ENCODE measurements around the gene NLN. TPM values are rescaled to one million over a fixed set of nuclear protein-coding genes. Genes with fewer than 3 reads are reported as not detected.
"Not testable (repeated sequence)": the region's sequence is repeated elsewhere in the genome, so short reads cannot be mapped to it uniquely, and the experiment has no call there.

Gene NLN
- total and polyA plus RNA-seq, 7 experiments from 2014 or later, result 2.5 to 11.9 (median 3.6) TPM

DNA sequence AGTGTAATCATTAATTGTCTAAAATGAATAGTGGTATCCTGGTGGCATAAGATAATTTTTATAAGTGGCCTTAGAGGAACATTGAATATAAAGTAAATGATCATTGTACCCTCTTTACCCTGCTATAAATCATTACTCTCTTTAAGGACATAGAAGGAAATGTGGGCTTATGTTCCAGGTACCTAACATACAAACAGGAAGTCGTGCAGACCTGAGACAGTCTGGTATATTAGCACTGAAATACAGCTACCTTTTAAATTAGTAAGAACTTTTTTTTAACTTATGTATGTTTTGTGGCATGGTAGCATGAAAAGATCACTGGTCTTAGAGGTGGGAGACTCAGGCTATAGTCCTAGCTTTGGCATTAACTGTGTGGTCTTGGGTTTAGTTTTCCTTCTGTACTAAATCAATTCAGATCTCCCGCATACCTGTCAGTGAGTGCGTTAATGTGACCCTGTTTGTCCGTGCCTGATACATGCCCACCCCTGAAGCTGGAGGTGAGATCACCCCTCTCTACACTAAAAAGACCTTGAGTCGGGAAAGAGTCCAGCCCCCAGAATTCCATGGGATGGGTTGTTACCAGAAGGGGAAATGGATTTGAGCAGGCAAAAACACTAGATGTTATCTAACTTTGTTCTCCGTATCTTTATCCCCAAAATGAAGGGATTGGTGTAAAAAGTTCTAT lies 145.0 kb downstream of the NLN start:
- H3K4me3 Mint-ChIP-seq, result peak overlapping the region; percentile 61 to 84 (median 78)
- no peaks in the 10 kb centered on the region for H3K27me3 ChIP-seq (ENCODE audit: control insufficient read depth in 2 of 2, insufficient read depth in 2 of 2, low read length in 2 of 2)
- H3K4me3 ChIP-seq (ENCODE audit: low read length), result peak overlapping the region; percentile 27
- ChIA-PET POLR2A (interaction anchor here (0.8 to 4.2 kb wide), 7 partner anchors 30 to 146 kb away, joined by 3 to 40 read pairs (median 3); partner anchors contain the start of gene ERBIN), CTCF (no interaction called here)
- H3K9me3 Mint-ChIP-seq, result peaks cover 0 to 7% (median 3%) of the 10 kb centered on the region in 11 donors
- H3K36me3 ChIP-seq (ENCODE audit: control insufficient read depth in 2 of 3, insufficient read depth in 3 of 3, low read length in 3 of 3), result no peaks in the 10 kb centered on the region
- peak overlapping the region; percentile 69 for H3K27ac ChIP-seq (ENCODE audit: low read depth, low read length)
- ATAC-seq, result peak; percentile 71
- peaks cover 0 to 3% (median 0%) of the 10 kb centered on the region in 5 donors for H3K36me3 Mint-ChIP-seq
- peak in 7 of 9 donors; percentile 18 to 52 (median 39) for DNase-seq
- H3K4me1 ChIP-seq (ENCODE audit: control insufficient read depth in 2 of 2, insufficient read depth in 2 of 2, low read length in 2 of 2), result peaks cover 0 to 16% of the 10 kb centered on the region in 2 donors
- no peaks in the 10 kb centered on the region for H3K27me3 Mint-ChIP-seq
- H3K9me3 ChIP-seq (ENCODE audit: control insufficient read depth in 2 of 3, low read length in 3 of 3), result no peaks in the 10 kb centered on the region
- H3K4me1 Mint-ChIP-seq, result peaks cover 19 to 56% (median 35%) of the 10 kb centered on the region in 7 donors
- intact Hi-C loops (cut with micrococcal nuclease), result loop anchor here in 1 of 2 donors (1.0 to 5.0 kb wide), 5 partner anchors 35 to 278 kb away; partner anchors contain the start of gene SREK1
- H3K27ac Mint-ChIP-seq, result peak overlapping the region; percentile 19 to 99 (median 92)

DNA sequence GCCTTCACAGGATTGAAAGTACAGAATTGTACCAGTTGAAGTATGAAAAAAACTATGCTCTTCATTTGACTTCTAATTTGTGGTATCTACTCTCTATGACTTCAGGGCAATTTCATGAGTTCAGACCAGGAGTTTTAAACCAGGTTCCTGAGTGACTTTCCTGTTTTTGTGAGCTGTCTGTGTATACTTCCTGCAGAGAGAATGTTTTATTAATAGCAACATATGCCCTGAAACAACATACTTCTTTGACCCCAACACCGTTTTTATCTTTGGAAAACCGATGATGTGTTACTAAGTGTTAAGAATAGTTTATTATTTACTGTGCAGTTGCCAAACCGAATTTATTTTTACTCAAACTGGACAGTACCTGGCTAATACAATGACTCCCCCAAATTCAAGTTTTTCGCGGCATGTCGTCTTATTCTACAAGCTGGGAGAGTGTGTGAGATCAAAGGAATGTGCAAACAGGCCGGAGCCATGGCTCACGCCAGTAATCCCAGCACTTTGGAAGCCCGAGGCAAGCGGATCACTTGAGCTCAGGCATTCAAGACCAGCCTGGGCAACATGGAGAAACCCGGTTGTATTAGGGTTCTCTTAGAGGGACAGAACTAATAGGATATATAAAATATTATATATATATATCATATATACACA lies 145.7 kb downstream of the NLN start:
- H3K36me3 Mint-ChIP-seq, result peaks cover 0 to 3% (median 0%) of the 10 kb centered on the region in 5 donors
- Histone ChIP-seq H3K36me3 (ENCODE audit: control insufficient read depth in 2 of 3, insufficient read depth in 3 of 3, low read length in 3 of 3) (no peaks in the 10 kb centered on the region), H3K4me1 (ENCODE audit: control insufficient read depth in 2 of 2, insufficient read depth in 2 of 2, low read length in 2 of 2) (peaks cover 0 to 16% of the 10 kb centered on the region in 2 donors), H3K4me3 (ENCODE audit: low read length) (peak overlapping the region; percentile 27), H3K27ac (ENCODE audit: low read depth, low read length) (peak overlapping the region; percentile 69), H3K27me3 (ENCODE audit: control insufficient read depth in 2 of 2, insufficient read depth in 2 of 2, low read length in 2 of 2) (no peaks in the 10 kb centered on the region), H3K9me3 (ENCODE audit: control insufficient read depth in 2 of 3, low read length in 3 of 3) (no peaks in the 10 kb centered on the region)
- POLR2A ChIA-PET, result interaction anchor here (0.8 to 4.2 kb wide), 5 partner anchors 30 to 147 kb away, joined by 3 to 40 read pairs (median 3); partner anchors contain the start of gene ERBIN
- CTCF ChIA-PET, result no interaction called here
- DNase-seq, result peak in 6 of 9 donors; percentile 5 to 27 (median 12)
- intact Hi-C loops (cut with micrococcal nuclease), result loop anchor here in 1 of 2 donors (1.0 to 5.0 kb wide), 5 partner anchors 35 to 277 kb away; partner anchors contain the start of gene SREK1
- H3K9me3 Mint-ChIP-seq, result peaks cover 0 to 7% (median 3%) of the 10 kb centered on the region in 11 donors
- peak overlapping the region in 8 of 9 donors; percentile 82 to 99 (median 93) for H3K27ac Mint-ChIP-seq
- peak overlapping the region; percentile 61 to 84 (median 78) for H3K4me3 Mint-ChIP-seq
- no peaks in the 10 kb centered on the region for H3K27me3 Mint-ChIP-seq
- no peak for ATAC-seq
- peaks cover 16 to 49% (median 30%) of the 10 kb centered on the region in 7 donors for H3K4me1 Mint-ChIP-seq

DNA sequence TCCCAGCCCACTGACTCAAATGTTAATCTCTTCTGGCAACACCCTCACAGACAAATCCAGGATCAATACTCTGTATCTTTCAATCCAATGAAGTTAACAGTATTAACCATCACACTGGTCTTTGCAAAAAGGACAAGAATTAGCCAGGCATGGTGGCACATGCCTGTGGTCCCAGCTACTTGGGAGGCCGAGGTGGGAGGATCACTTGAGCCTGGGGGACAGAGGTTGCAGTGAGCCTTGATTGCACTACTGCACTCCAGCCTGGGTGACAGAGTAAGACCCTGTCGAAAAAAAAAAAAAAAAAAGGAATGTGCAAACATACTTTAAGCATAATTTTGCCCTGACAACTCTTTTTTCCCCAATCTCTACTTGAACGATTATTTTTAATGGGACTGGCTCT lies 146.5 kb downstream of the NLN start:
- no peak for DNase-seq
- peaks cover 0 to 16% of the 10 kb centered on the region in 2 donors for H3K4me1 ChIP-seq (ENCODE audit: control insufficient read depth in 2 of 2, insufficient read depth in 2 of 2, low read length in 2 of 2)
- Mint-ChIP-seq H3K36me3 (peaks cover 0 to 3% (median 0%) of the 10 kb centered on the region in 5 donors), H3K27me3 (no peaks in the 10 kb centered on the region), H3K4me1 (peaks cover 16 to 45% (median 28%) of the 10 kb centered on the region in 7 donors), H3K27ac (peak overlapping the region in 7 of 9 donors; percentile 32 to 99 (median 81)), H3K4me3 (no peak overlapping the region), H3K9me3 (peaks cover 0 to 7% (median 3%) of the 10 kb centered on the region in 11 donors)
- H3K4me3 ChIP-seq (ENCODE audit: low read length), result no peak overlapping the region
- H3K27ac ChIP-seq (ENCODE audit: low read depth, low read length), result no peak overlapping the region
- CTCF ChIA-PET, result no interaction called here
- intact Hi-C loops (cut with micrococcal nuclease), result loop anchor here in 1 of 2 donors (5.0 kb wide), 2 partner anchors 34 to 36 kb away; no protein-coding TSS in a partner anchor
- POLR2A ChIA-PET, result interaction anchor here (4.2 kb wide), 1 partner anchor 57 kb away, joined by 40 read pairs; the partner anchor contains the start of gene ERBIN
- H3K9me3 ChIP-seq (ENCODE audit: control insufficient read depth in 2 of 3, low read length in 3 of 3), result no peaks in the 10 kb centered on the region
- H3K36me3 ChIP-seq (ENCODE audit: control insufficient read depth in 2 of 3, insufficient read depth in 3 of 3, low read length in 3 of 3), result no peaks in the 10 kb centered on the region
- ATAC-seq, result no peak
- no peaks in the 10 kb centered on the region for H3K27me3 ChIP-seq (ENCODE audit: control insufficient read depth in 2 of 2, insufficient read depth in 2 of 2, low read length in 2 of 2)

DNA sequence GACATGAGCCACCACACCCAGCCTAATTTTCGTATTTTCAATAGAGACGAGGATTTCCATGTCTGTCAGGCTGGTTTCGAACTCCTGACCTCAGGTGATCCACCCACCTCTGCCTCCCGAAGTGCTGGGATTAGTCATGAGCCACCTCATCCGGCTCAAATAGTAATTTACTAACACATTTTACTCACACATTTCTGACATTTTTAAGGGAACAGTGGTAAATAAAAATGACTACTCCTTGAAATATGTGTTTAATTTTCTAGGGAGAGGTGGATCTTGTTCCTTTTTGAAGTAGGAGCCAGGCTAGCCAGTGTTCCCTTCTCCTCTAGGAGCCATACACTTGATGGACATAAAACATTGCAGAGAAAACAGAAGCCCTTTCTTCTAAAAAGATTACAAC lies 149.2 kb downstream of the NLN start:
- no peaks in the 10 kb centered on the region for H3K36me3 Mint-ChIP-seq
- peaks cover 0 to 7% (median 3%) of the 10 kb centered on the region in 11 donors for H3K9me3 Mint-ChIP-seq
- H3K4me3 ChIP-seq (ENCODE audit: low read length), result no peak overlapping the region
- H3K4me1 Mint-ChIP-seq, result peaks cover 11 to 28% (median 18%) of the 10 kb centered on the region in 7 donors
- ChIA-PET POLR2A (interaction anchor here (1.6 kb wide), 1 partner anchor 54 kb away, joined by 9 read pairs; no protein-coding TSS in a partner anchor), CTCF (no interaction called here)
- no peak for ATAC-seq
- DNase-seq, result no peak
- H3K27ac Mint-ChIP-seq, result peak overlapping the region in 1 of 9 donors; percentile 1
- no peaks in the 10 kb centered on the region for H3K27me3 Mint-ChIP-seq
- no peaks in the 10 kb centered on the region for H3K9me3 ChIP-seq (ENCODE audit: control insufficient read depth in 2 of 3, low read length in 3 of 3)
- intact Hi-C loops (cut with micrococcal nuclease), result no loop called here
- H3K4me1 ChIP-seq (ENCODE audit: control insufficient read depth in 2 of 2, insufficient read depth in 2 of 2, low read length in 2 of 2), result peaks cover 0 to 8% of the 10 kb centered on the region in 2 donors
- H3K27me3 ChIP-seq (ENCODE audit: control insufficient read depth in 2 of 2, insufficient read depth in 2 of 2, low read length in 2 of 2), result no peaks in the 10 kb centered on the region
- H3K4me3 Mint-ChIP-seq, result no peak overlapping the region
- H3K36me3 ChIP-seq (ENCODE audit: control insufficient read depth in 2 of 3, insufficient read depth in 3 of 3, low read length in 3 of 3), result no peaks in the 10 kb centered on the region
- H3K27ac ChIP-seq (ENCODE audit: low read depth, low read length), result no peak overlapping the region

DNA sequence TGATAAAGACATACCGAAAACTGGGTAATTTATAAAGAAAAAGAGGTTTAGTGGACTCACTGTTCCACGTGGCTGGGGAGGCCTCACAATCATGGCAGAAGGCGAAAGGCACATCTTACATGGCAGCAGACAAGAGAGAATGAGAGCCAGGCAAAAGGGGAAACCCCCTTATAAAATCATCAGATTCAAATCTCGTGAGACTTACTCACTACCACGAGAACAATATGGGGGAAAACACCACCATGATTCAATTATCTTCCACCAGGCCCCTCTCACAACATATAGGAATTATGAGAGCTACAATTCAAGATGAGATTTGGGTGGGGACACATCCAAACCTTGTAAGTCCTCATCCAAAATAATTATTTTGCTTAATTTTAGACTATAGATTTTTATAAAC lies 149.8 kb downstream of the NLN start:
- H3K27ac ChIP-seq (ENCODE audit: low read depth, low read length); ATAC-seq; H3K9me3 ChIP-seq (ENCODE audit: control insufficient read depth in 2 of 3, low read length in 3 of 3); H3K36me3 Mint-ChIP-seq; H3K4me1 ChIP-seq (ENCODE audit: control insufficient read depth in 2 of 2, insufficient read depth in 2 of 2, low read length in 2 of 2); H3K27me3 ChIP-seq (ENCODE audit: control insufficient read depth in 2 of 2, insufficient read depth in 2 of 2, low read length in 2 of 2); H3K9me3 Mint-ChIP-seq; H3K36me3 ChIP-seq (ENCODE audit: control insufficient read depth in 2 of 3, insufficient read depth in 3 of 3, low read length in 3 of 3); DNase-seq; intact Hi-C loops (cut with micrococcal nuclease); H3K4me3 Mint-ChIP-seq; CTCF ChIA-PET; H3K27me3 Mint-ChIP-seq; H3K4me3 ChIP-seq (ENCODE audit: low read length): not testable (repeated sequence)
- POLR2A ChIA-PET, result interaction anchor here (1.6 kb wide), 1 partner anchor 53 kb away, joined by 9 read pairs; no protein-coding TSS in a partner anchor
- peak overlapping the region in 2 of 9 donors; percentile 1 to 22 for H3K27ac Mint-ChIP-seq
- H3K4me1 Mint-ChIP-seq, result peaks cover 10 to 22% (median 13%) of the 10 kb centered on the region in 7 donors

DNA sequence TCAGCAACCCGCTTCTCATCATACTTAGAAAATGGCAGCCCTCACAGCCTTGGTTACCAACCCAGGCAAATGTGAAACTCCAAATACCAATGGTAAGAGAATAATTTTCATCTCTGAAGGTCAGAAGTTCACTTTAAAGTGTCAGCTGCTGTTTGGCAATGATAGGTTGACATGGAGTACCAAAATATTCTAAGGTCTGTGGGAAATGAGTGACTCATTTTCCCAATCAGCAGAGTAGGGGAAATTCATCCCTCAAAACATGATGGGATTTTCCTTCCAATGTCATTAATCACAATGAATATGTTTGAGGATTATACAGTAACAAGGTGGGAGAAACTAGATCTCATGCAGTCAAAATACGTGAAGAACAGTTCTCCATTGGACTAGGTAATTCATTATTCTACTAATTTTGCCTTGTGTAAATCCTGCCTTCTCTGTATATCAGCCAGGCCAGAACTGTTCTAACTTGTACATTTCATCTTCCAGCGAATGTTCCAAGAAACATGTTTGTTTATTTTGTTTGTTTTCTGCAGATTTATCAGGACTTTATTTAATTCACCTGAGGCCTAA lies 151.3 kb downstream of the NLN start:
- CTCF ChIA-PET, result no interaction called here
- H3K36me3 Mint-ChIP-seq, result peaks cover 1 to 9% (median 5%) of the 10 kb centered on the region in 5 donors

More for the DNA sequence above, 151.3 kb downstream of the NLN start:
- H3K4me3 Mint-ChIP-seq, result no peak overlapping the region
- DNase-seq, result no peak
- no peaks in the 10 kb centered on the region for H3K27me3 Mint-ChIP-seq
- POLR2A ChIA-PET, result interaction anchor here (1.0 kb wide), 1 partner anchor 12 kb away, joined by 3 read pairs; no protein-coding TSS in a partner anchor
- ATAC-seq, result no peak
- Histone ChIP-seq H3K27me3 (ENCODE audit: control insufficient read depth in 2 of 2, insufficient read depth in 2 of 2, low read length in 2 of 2) (no peaks in the 10 kb centered on the region), H3K36me3 (ENCODE audit: control insufficient read depth in 2 of 3, insufficient read depth in 3 of 3, low read length in 3 of 3) (no peaks in the 10 kb centered on the region), H3K9me3 (ENCODE audit: control insufficient read depth in 2 of 3, low read length in 3 of 3) (no peaks in the 10 kb centered on the region), H3K4me3 (ENCODE audit: low read length) (no peak overlapping the region), H3K27ac (ENCODE audit: low read depth, low read length) (no peak overlapping the region), H3K4me1 (ENCODE audit: control insufficient read depth in 2 of 2, insufficient read depth in 2 of 2, low read length in 2 of 2) (no peaks in the 10 kb centered on the region)
- peaks cover 0 to 7% (median 3%) of the 10 kb centered on the region in 7 donors for H3K4me1 Mint-ChIP-seq
- peaks cover 2 to 20% (median 7%) of the 10 kb centered on the region in 11 donors for H3K9me3 Mint-ChIP-seq
- no peak overlapping the region for H3K27ac Mint-ChIP-seq
- intact Hi-C loops (cut with micrococcal nuclease), result no loop called here
